ENCODE results near the gene ELP5.

The ELP5 gene

GRCh38 chr17:7260151-7260550 is 8.1 kb downstream of the ELP5 start:
- Histone ChIP-seq H2AK5ac (ENCODE audit: low read length) (peak overlapping the region; percentile 64), H3K4me2 (ENCODE audit: low read length) (peak overlapping the region; percentile 68), H3K79me2 (ENCODE audit: control insufficient read depth, insufficient read depth, low read length, poor library complexity) (peaks cover 25% of the 10 kb centered on the region), H2BK12ac (ENCODE audit: low read length) (peak overlapping the region; percentile 37), H2BK5ac (ENCODE audit: low read depth, low read length, poor library complexity) (no peak overlapping the region), H4K12ac (ENCODE audit: low read depth, low read length) (no peak overlapping the region), H3K79me1 (ENCODE audit: low read length) (peaks cover 28% of the 10 kb centered on the region), H4K91ac (ENCODE audit: low read depth, low read length) (peak overlapping the region; percentile 20), H3K4ac (ENCODE audit: low read depth, low read length) (peak overlapping the region; percentile 92), H3K36me3 (ENCODE audit: control insufficient read depth in 1 of 2, insufficient read depth in 2 of 2, low read length in 2 of 2) (peaks cover 26 to 34% of the 10 kb centered on the region in 2 experiments), H4K8ac (ENCODE audit: low read depth, low read length) (peak overlapping the region; percentile 65), H3K9ac (ENCODE audit: low read length) (no peak overlapping the region), H2AFZ (ENCODE audit: insufficient read depth, low read length, poor library complexity) (no peak overlapping the region), H3K4me3 (ENCODE audit: low read depth, low read length) (no peak overlapping the region), H3K27me3 (ENCODE audit: insufficient read depth, low read length) (no peaks in the 10 kb centered on the region), H3K23ac (ENCODE audit: low read length) (no peak overlapping the region), H3K18ac (ENCODE audit: low read length) (no peak overlapping the region), H3K4me1 (ENCODE audit: control insufficient read depth in 1 of 2, insufficient read depth in 2 of 2, low read length in 2 of 2) (peaks cover 10 to 17% of the 10 kb centered on the region in 2 experiments), H3K27ac (ENCODE audit: low read depth, low read length) (no peak overlapping the region), H3K14ac (ENCODE audit: low read length) (no peak overlapping the region), H2BK120ac (ENCODE audit: insufficient read depth, low read length, poor library complexity) (no peak overlapping the region), H3K9me3 (ENCODE audit: insufficient read depth, low read depth, low read length) (peaks cover 2% of the 10 kb centered on the region)
- WGBS (ENCODE audit: extremely low coverage, insufficient coverage, insufficient read length): no CpG with 5 or more reads among the region's 4 CpGs
- no peak for DNase-seq

GRCh38 chr17:7260651-7261378 is 8.8 kb downstream of the ELP5 start:
- Histone ChIP-seq H3K4ac (ENCODE audit: low read depth, low read length) (peak overlapping the region; percentile 92), H3K79me1 (ENCODE audit: low read length) (peaks cover 28% of the 10 kb centered on the region), H3K4me3 (ENCODE audit: low read depth, low read length) (peak overlapping the region; percentile 87), H2AFZ (ENCODE audit: insufficient read depth, low read length, poor library complexity) (peak overlapping the region; percentile 66), H4K12ac (ENCODE audit: low read depth, low read length) (peak overlapping the region; percentile 72), H4K91ac (ENCODE audit: low read depth, low read length) (peak overlapping the region; percentile 80), H2AK5ac (ENCODE audit: low read length) (peak overlapping the region; percentile 3), H4K8ac (ENCODE audit: low read depth, low read length) (peak overlapping the region; percentile 61), H3K23ac (ENCODE audit: low read length) (no peak overlapping the region), H3K14ac (ENCODE audit: low read length) (peak overlapping the region; percentile 74), H2BK5ac (ENCODE audit: low read depth, low read length, poor library complexity) (peak overlapping the region; percentile 80), H3K18ac (ENCODE audit: low read length) (peak overlapping the region; percentile 68), H3K9ac (ENCODE audit: low read length) (peak overlapping the region; percentile 79), H3K36me3 (ENCODE audit: control insufficient read depth in 1 of 2, insufficient read depth in 2 of 2, low read length in 2 of 2) (peaks cover 23 to 31% of the 10 kb centered on the region in 2 experiments), H3K4me1 (ENCODE audit: control insufficient read depth in 1 of 2, insufficient read depth in 2 of 2, low read length in 2 of 2) (peaks cover 10 to 17% of the 10 kb centered on the region in 2 experiments), H3K79me2 (ENCODE audit: control insufficient read depth, insufficient read depth, low read length, poor library complexity) (peaks cover 25% of the 10 kb centered on the region), H3K27ac (ENCODE audit: low read depth, low read length) (peak overlapping the region; percentile 81), H3K9me3 (ENCODE audit: insufficient read depth, low read depth, low read length) (peaks cover 2% of the 10 kb centered on the region), H3K4me2 (ENCODE audit: low read length) (peak overlapping the region; percentile 68), H3K27me3 (ENCODE audit: insufficient read depth, low read length) (no peaks in the 10 kb centered on the region), H2BK120ac (ENCODE audit: insufficient read depth, low read length, poor library complexity) (peak overlapping the region; percentile 81), H2BK12ac (ENCODE audit: low read length) (peak overlapping the region; percentile 37)
- peak; percentile 86 for DNase-seq
- no CpG with 5 or more reads among the region's 54 CpGs for WGBS (ENCODE audit: extremely low coverage, insufficient coverage, insufficient read length)

GRCh38 chr17:7261379-7262191 is 9.6 kb downstream of the ELP5 start:
- Histone ChIP-seq H3K18ac (ENCODE audit: low read length) (peak overlapping the region; percentile 68), H3K36me3 (ENCODE audit: control insufficient read depth in 1 of 2, insufficient read depth in 2 of 2, low read length in 2 of 2) (peaks cover 18 to 25% of the 10 kb centered on the region in 2 experiments), H4K8ac (ENCODE audit: low read depth, low read length) (peak overlapping the region; percentile 61), H3K79me2 (ENCODE audit: control insufficient read depth, insufficient read depth, low read length, poor library complexity) (peaks cover 25% of the 10 kb centered on the region), H3K4ac (ENCODE audit: low read depth, low read length) (peak overlapping the region; percentile 88), H3K4me3 (ENCODE audit: low read depth, low read length) (peak overlapping the region; percentile 87), H3K9ac (ENCODE audit: low read length) (peak overlapping the region; percentile 79), H4K12ac (ENCODE audit: low read depth, low read length) (peak overlapping the region; percentile 72), H3K9me3 (ENCODE audit: insufficient read depth, low read depth, low read length) (peaks cover 2% of the 10 kb centered on the region), H3K4me1 (ENCODE audit: control insufficient read depth in 1 of 2, insufficient read depth in 2 of 2, low read length in 2 of 2) (peaks cover 10 to 17% of the 10 kb centered on the region in 2 experiments), H3K79me1 (ENCODE audit: low read length) (peaks cover 28% of the 10 kb centered on the region), H2AK5ac (ENCODE audit: low read length) (peak overlapping the region; percentile 57), H3K4me2 (ENCODE audit: low read length) (peak overlapping the region; percentile 68), H3K23ac (ENCODE audit: low read length) (peak overlapping the region; percentile 14), H3K27ac (ENCODE audit: low read depth, low read length) (peak overlapping the region; percentile 81), H2BK120ac (ENCODE audit: insufficient read depth, low read length, poor library complexity) (peak overlapping the region; percentile 81), H3K14ac (ENCODE audit: low read length) (peak overlapping the region; percentile 74), H2AFZ (ENCODE audit: insufficient read depth, low read length, poor library complexity) (peak overlapping the region; percentile 66), H4K91ac (ENCODE audit: low read depth, low read length) (peak overlapping the region; percentile 80), H2BK5ac (ENCODE audit: low read depth, low read length, poor library complexity) (peak overlapping the region; percentile 80), H2BK12ac (ENCODE audit: low read length) (peak overlapping the region; percentile 47), H3K27me3 (ENCODE audit: insufficient read depth, low read length) (no peaks in the 10 kb centered on the region)
- WGBS (ENCODE audit: extremely low coverage, insufficient coverage, insufficient read length): no CpG with 5 or more reads among the region's 71 CpGs
- peak; percentile 65 to 70 for DNase-seq

- H3K18ac ChIP-seq (ENCODE audit: low read length): peak within 1 kb of the TSS; percentile 78
- H3K36me3 ChIP-seq (ENCODE audit: control insufficient read depth in 1 of 2, insufficient read depth in 2 of 2, low read length in 2 of 2): peaks cover 14 to 20% of the 10 kb centered on the region in 2 experiments
- peak within 1 kb of the TSS; percentile 72 for H4K12ac ChIP-seq (ENCODE audit: low read depth, low read length)
- H2BK120ac ChIP-seq (ENCODE audit: insufficient read depth, low read length, poor library complexity): peak within 1 kb of the TSS; percentile 81
- H3K4me3 ChIP-seq (ENCODE audit: low read depth, low read length): peak within 1 kb of the TSS; percentile 87
- peaks cover 2% of the 10 kb centered on the region for H3K9me3 ChIP-seq (ENCODE audit: insufficient read depth, low read depth, low read length)
- H4K8ac ChIP-seq (ENCODE audit: low read depth, low read length): peak within 1 kb of the TSS; percentile 61
- H2BK12ac ChIP-seq (ENCODE audit: low read length): peak within 1 kb of the TSS; percentile 47
- H3K4me1 ChIP-seq (ENCODE audit: control insufficient read depth in 1 of 2, insufficient read depth in 2 of 2, low read length in 2 of 2): peaks cover 10 to 17% of the 10 kb centered on the region in 2 experiments
- H3K27ac ChIP-seq (ENCODE audit: low read depth, low read length): peak within 1 kb of the TSS; percentile 84
- peak within 1 kb of the TSS; percentile 87 for H2BK5ac ChIP-seq (ENCODE audit: low read depth, low read length, poor library complexity)
- H3K79me1 ChIP-seq (ENCODE audit: low read length): peaks cover 28% of the 10 kb centered on the region
- H3K4me2 ChIP-seq (ENCODE audit: low read length): peak within 1 kb of the TSS; percentile 68
- H3K79me2 ChIP-seq (ENCODE audit: control insufficient read depth, insufficient read depth, low read length, poor library complexity): peaks cover 25% of the 10 kb centered on the region
- DNase-seq: peak; percentile 82 to 85
- H2AK5ac ChIP-seq (ENCODE audit: low read length): peak within 1 kb of the TSS; percentile 81
- H3K27me3 ChIP-seq (ENCODE audit: insufficient read depth, low read length): no peaks in the 10 kb centered on the region
- peak within 1 kb of the TSS; percentile 37 for H3K23ac ChIP-seq (ENCODE audit: low read length)
- peak within 1 kb of the TSS; percentile 88 for H3K4ac ChIP-seq (ENCODE audit: low read depth, low read length)
- H3K9ac ChIP-seq (ENCODE audit: low read length): peak within 1 kb of the TSS; percentile 79
- WGBS (ENCODE audit: extremely low coverage, insufficient coverage, insufficient read length): no CpG with 5 or more reads among the region's 64 CpGs
- H4K91ac ChIP-seq (ENCODE audit: low read depth, low read length): peak within 1 kb of the TSS; percentile 92
- H2AFZ ChIP-seq (ENCODE audit: insufficient read depth, low read length, poor library complexity): peak within 1 kb of the TSS; percentile 69
- peak within 1 kb of the TSS; percentile 84 for H3K14ac ChIP-seq (ENCODE audit: low read length)
Observed at GRCh38 chr17:7262192-7262934, 10.3 kb downstream of the ELP5 start, which contains the start of gene CLDN7. TSS of gene CLDN7 (minus strand) at chr17:7262478. CDS start at chr17:7262043, 435 bp downstream.

All from trophoblast cell (in vitro differentiated cells and primary cell).